BE2C (cell line): ENCODE results near the gene NTRK1.

Source experiments
- DNase-seq: peaks from one replicate; pipeline ENCODE4 v3.0.0-alpha.2; 2020
- H3K27me3 ChIP-seq: fragments of 250-450 bp; sonication (Bioruptor Pico); 2 replicates; pipeline ENCODE4 v1.5.1; 2020; ENCODE audit warnings: mild to moderate bottlenecking
- H3K36me3 ChIP-seq: fragments of 250-450 bp; sonication (Bioruptor Pico); 2 replicates; pipeline ENCODE4 v1.5.1; 2020; ENCODE audit warnings: mild to moderate bottlenecking
- H3K4me1 ChIP-seq: fragments of 250-450 bp; sonication (Bioruptor Pico); 2 replicates; pipeline ENCODE4 v1.5.1; 2020
- H3K4me3 ChIP-seq: 2 replicates; pipeline ENCODE4 v1.5.1; 2011; ENCODE audit warnings: low read depth, low read length
- H3K9me3 ChIP-seq: fragments of 250-450 bp; sonication (Bioruptor Pico); 2 replicates; pipeline ENCODE4 v1.5.1; 2020
- TF ChIP-seq, protein P1 (sequence below): IDR thresholded peaks from 2 replicates; pipeline ENCODE4 v1.5.1; 2012; ENCODE audit warnings: mild to moderate bottlenecking, low read depth, low read length

Gene NTRK1

DNA sequence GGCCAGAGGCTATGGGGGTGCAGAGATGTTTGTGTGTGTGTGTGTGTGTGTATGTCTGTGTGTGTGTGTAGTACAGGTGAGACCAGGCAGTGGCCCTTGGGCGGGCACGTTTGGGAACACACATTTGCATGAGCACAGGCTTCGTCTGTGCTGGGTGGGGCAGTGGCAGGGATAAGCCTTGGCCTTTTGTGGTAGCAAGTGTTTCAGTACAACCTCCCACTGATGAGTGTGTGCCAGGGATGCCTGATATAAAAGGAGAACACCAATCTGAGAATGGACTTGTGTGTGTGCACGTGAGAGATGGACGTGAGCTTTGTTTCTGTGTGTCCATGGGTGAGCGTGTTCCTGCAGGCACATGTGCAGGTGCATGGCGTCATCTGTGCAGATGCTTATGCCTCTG lies 3.0 kb downstream of the NTRK1 start:
- TF ChIP-seq, protein P1, sequence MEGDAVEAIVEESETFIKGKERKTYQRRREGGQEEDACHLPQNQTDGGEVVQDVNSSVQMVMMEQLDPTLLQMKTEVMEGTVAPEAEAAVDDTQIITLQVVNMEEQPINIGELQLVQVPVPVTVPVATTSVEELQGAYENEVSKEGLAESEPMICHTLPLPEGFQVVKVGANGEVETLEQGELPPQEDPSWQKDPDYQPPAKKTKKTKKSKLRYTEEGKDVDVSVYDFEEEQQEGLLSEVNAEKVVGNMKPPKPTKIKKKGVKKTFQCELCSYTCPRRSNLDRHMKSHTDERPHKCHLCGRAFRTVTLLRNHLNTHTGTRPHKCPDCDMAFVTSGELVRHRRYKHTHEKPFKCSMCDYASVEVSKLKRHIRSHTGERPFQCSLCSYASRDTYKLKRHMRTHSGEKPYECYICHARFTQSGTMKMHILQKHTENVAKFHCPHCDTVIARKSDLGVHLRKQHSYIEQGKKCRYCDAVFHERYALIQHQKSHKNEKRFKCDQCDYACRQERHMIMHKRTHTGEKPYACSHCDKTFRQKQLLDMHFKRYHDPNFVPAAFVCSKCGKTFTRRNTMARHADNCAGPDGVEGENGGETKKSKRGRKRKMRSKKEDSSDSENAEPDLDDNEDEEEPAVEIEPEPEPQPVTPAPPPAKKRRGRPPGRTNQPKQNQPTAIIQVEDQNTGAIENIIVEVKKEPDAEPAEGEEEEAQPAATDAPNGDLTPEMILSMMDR, result no peak
- H3K27me3 ChIP-seq, result 0 out of 2 replicates have a peak, but pooled peaks cover 4% of the 10 kb centered on the region
- peaks cover 11% of the 10 kb centered on the region for H3K4me1 ChIP-seq
- H3K36me3 ChIP-seq, result no peaks in the 10 kb centered on the region
- peak overlapping the region; percentile 38 for H3K4me3 ChIP-seq
- H3K9me3 ChIP-seq, result no peaks in the 10 kb centered on the region
- no peak for DNase-seq

DNA sequence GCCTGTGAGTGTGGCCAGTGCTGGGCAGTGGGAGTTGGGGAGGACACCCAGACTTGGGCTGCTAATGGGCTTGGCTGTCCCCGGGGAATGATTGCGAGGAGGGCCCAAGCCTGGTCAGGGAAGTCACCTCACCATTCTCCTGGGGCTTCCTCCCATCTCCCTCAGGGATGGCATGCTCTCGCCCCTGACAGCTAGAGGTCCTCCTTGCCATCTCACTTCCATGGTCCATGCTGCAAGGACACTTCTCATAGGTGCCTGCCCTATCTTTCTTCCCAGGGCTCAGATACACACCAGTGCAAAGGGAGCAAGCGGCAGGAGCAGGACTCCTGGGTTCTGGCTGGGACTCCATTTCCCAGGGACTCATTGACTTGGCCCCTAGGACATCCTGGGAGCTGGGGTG lies 4.1 kb downstream of the NTRK1 start:
- Histone ChIP-seq H3K27me3 (0 out of 2 replicates have a peak, but pooled peaks cover 4% of the 10 kb centered on the region), H3K9me3 (no peaks in the 10 kb centered on the region), H3K4me3 (no peak overlapping the region), H3K36me3 (no peaks in the 10 kb centered on the region), H3K4me1 (peaks cover 11% of the 10 kb centered on the region)
- TF ChIP-seq, protein P1, result no peak
- no peak for DNase-seq

DNA sequence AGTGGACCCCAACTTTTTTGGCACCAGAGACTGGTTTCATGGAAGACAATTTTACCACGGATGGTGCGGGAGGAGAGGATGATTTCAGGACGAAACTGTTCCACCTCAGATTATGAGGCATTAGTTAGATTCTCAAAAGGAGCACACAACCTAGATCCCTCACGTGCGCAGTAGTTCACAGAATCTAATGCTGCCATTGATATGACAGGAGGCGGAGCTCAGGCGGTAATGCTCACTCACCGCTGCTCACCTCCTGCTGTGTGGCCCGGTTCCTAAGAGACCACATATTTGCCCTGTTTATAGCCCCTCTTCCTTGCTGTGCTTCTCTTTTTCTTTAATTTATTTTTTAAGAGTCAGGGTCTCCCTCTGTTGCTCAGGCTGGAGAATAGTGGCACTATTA lies 4.6 kb downstream of the NTRK1 start:
- H3K4me1 ChIP-seq, result peaks cover 11% of the 10 kb centered on the region
- no peaks in the 10 kb centered on the region for H3K9me3 ChIP-seq
- no peak overlapping the region for H3K4me3 ChIP-seq
- H3K27me3 ChIP-seq, result 0 out of 2 replicates have a peak, but pooled peaks cover 4% of the 10 kb centered on the region
- no peaks in the 10 kb centered on the region for H3K36me3 ChIP-seq
- DNase-seq, result no peak
- TF ChIP-seq, protein P1, result no peak

DNA sequence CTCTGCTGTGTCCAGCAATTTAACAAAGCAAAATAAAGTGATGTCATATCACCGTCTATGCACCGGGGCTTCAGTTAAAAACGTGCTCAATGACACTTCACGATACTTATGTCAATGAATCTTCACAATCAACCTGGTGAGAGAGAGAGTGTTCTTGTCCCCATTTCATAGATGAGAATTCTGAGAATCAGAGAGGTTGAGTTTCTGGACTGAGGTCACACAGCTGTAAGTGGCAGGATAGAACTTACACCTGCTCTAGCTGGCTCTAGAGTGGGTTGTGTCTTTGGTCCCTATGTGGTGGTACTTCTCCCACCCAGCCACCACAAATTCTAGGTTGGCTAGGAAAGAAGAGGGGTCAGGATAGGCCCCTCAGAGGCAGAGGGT lies 5.2 kb downstream of the NTRK1 start:
- TF ChIP-seq, protein P1, result no peak
- no peak for DNase-seq
- no peaks in the 10 kb centered on the region for H3K9me3 ChIP-seq
- no peak overlapping the region for H3K4me3 ChIP-seq
- H3K36me3 ChIP-seq, result no peaks in the 10 kb centered on the region
- 0 out of 2 replicates have a peak, but pooled peaks cover 3% of the 10 kb centered on the region for H3K27me3 ChIP-seq
- peaks cover 11% of the 10 kb centered on the region for H3K4me1 ChIP-seq

DNA sequence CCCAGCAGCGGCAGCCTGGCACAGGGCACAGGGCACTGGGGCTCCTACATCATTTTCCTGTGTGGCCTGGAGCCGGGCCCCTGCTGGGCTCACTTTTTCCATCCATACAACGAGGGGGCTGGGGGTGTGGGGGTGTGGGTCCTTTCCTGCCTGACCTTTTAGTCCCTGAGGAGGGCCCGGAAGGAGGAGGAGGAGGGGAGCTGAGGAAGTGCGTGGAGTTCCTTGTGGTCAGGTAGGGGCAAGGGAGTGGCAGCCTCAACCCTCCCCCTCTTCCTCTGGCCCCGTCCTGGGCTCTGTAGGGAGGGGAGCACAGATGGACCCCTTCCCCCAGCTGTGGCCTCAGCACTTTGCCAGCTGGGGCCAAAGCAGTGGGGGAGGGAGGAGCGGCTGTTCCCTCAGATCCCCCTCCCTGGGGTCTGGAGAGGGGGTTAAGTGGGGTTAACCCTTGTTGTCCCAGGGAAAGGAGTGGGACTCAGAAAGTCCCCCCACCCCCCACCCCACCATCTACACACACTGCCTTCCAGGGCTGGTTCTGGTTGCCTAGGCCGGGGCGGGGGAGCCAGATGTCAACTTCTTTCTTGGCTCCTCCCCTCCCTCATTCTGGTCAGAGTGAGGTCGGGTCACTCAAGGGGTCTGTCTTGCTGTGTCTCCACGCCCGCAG lies 5.7 kb downstream of the NTRK1 start:
- Histone ChIP-seq H3K9me3 (no peaks in the 10 kb centered on the region), H3K36me3 (no peaks in the 10 kb centered on the region), H3K4me3 (no peak overlapping the region), H3K4me1 (peaks cover 11% of the 10 kb centered on the region), H3K27me3 (no peaks in the 10 kb centered on the region)
- DNase-seq, result no peak
- TF ChIP-seq, protein P1, result no peak

DNA sequence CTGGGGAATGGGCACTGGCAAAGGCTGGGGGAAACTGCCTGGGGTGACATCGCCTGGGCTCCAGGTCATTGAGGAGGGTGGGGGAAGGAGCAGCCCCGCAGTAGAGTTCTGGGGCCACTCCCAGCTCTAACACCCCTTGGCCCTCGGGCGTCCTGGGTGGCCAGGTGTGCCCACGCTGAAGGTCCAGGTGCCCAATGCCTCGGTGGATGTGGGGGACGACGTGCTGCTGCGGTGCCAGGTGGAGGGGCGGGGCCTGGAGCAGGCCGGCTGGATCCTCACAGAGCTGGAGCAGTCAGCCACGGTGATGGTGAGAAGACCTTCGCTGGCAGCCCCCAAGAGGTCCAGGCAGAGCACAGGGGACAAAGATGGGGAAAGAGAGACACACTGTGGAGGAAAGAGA lies 7.7 kb downstream of the NTRK1 start:
- no peaks in the 10 kb centered on the region for H3K36me3 ChIP-seq
- no peak overlapping the region for H3K4me3 ChIP-seq
- H3K4me1 ChIP-seq, result peaks cover 6% of the 10 kb centered on the region
- no peaks in the 10 kb centered on the region for H3K27me3 ChIP-seq
- DNase-seq, result no peak
- H3K9me3 ChIP-seq, result no peaks in the 10 kb centered on the region
- TF ChIP-seq, protein P1, result no peak
